ENCODE measurements around the gene ST6GALNAC6.

Gene ST6GALNAC6

DNA sequence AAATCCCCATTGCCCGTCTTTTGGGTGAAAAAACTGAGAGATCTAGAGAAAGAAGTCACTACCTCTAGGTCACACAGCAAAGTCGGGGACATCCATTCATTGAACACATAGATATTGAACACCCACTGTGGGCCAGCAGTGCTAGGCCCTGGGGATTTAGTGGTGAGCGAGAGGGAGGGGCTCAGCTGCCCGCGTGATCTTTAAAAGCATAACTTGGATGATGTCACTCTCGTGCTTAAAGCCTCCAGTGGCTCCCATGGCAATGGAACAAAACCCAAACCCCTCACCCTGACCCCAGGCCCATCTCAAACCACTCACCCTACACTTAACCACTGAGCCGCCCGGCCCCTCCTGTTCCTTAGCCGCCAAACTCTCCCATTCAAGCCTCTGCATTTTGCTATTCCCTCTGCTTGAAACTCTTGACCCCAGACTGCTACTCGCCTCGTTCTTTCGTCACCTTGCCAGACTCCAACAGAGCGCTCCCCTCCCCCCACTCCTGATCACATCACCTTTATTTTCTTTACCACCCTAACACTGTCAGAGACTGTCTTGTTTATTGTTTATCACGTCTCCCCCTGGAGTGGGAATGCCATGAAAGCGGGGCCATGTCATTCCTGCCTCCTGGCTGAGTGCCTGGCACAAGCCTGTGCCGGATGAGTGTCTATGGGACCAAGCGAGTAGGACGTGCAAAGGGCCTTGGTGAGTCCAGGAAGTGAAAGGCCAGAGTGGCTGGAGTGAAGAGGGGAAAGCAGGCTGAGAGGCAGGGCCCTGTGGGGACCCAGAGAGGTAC, 31.9 kb upstream of the ST6GALNAC6 start:
- no peak for DNase-seq (ENCODE audit: low read depth)

DNA sequence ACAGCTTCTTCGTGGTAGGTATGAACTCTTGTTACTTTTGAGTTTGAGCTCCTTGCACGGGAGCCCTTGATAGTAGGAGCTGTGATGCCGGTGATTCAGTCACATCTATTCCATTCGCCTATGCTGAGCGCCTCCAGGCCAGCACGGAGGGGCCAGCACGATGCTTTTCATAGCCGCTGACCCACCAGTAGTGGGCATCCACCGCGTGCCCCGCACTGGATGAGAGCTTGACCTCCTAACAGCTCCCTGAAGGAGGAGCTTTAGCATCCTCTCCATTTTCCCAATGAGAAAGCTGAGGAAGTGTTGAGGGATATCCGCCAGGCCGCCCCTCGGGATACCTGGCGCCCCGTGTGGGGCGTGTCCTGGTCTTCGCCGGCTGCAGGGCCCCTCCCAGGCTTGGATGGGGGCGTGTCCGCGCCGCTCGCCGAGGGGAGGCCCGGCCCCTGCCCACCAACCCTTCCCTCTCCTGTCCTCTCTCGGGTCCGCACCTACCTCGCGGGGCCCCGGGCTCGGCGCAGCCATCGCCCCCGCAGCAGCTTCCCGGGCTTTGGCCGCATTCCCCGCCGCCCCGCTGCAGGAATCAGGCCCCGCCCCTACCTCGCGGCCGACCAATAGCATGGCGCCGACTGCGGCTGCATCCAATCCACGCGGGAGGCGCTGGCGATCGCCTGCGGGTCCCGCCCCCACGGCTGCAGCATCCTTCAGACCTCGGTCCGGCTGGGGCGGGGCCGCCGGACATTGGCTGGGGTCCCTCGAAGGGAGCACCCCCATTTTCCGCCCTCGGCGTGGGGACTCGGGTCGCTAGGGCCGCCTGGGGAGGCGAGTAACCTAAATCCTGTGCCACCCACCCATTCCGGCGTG, 31.1 kb upstream of the ST6GALNAC6 start, which contains the start of gene PIP5KL1:
PIP5KL1 (minus strand) TSS at position 547 of the 861 bp plus-strand sequence; CDS start at position 522, 25 bp downstream.
- DNase-seq (ENCODE audit: low read depth): peak; percentile 72

DNA sequence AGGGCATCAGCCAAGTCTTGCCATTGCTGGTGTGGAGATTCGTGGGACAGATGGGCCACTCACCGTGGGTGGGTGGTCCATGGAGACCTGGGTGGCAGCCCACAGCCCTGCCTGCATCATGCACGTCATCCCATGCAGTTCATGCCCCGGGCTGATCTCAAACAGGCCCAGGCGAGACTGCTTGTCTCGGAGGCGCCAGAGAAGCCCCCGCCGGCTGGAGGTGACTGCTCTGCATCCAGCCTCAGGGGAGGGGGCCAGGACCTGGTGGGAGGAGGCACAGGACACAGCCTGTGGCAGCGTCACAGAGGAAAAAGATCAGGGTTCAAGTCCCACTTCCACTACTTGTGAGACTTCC, 30.2 kb upstream of the ST6GALNAC6 start:
- DNase-seq (ENCODE audit: low read depth): no peak

DNA sequence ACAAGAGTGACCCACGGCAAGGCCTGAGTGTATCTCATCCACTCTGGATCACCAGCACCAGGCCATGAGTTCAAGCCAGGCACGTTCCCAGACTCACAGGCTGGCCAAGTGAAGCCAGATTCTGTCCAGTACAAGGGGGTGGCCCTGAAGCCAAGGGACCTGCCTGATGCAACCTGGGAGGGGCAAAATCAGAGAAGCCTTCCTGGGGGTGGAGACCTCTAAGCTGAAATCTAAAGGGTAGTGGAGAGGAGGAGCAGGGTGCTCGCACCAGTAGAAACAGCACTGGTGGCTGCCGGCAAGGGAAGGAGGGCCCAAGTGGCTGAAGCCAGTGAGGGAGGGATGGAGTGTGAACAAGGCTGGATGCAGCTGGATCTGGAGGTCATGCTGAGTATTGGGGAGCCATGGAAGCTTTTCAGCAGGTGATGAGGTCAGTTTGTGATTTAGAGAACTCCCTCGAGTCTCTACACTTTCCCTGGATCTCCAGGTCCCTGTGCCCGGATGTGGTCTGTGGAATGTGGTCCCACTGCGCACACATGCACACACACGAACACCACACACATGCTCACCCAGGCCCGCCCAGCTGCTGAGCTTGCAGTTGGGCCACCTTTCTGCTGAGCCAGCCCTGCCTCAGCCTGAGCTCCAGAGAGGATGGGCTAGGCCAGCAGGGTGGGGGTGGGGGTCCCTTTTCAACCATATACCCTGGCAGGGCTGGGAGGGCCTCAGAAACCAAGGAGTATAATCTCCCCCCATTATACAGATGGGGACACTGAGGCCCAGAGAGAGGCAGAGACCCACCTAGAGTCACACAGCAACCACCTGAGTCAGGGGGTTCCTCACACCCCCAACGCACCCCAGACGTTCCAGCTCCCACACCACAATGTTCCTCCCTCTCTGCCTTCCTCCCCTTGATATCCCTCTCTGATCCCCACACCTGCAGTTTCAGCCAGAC, 29.5 kb upstream of the ST6GALNAC6 start:
- no peak for DNase-seq (ENCODE audit: low read depth)

DNA sequence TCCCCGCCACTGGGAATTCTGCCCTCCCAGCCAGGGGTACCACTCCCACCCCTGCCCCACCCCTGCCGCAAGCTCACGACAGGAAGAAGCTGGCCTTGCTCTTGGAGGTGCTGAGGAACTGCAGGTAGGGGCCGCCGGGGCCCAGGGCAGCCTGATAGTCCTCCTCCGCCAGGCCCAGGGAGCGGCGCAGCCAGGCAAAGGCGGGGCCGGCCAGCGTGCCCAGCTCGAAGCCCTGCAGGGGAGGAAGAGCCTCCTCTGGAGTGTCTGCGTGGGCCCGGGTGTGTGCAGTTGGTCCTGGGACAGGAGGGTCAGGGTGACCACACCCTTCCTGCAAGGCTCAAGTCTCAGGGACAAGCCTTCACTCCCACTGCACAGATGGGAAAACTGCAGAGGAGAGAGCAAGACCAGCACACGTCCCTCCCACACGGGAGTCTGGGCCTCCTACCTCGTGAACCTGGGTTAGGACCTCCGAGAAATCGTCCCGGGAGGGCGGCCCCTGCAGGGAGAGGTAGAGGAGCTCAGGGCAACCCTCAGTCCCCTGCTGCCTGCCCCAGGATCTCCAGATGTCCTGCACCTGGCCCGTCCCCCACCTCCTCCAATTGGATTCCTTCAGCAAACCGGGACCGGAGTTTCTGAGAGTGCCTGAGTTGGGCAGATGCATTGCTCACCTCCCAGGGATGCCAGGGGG, 28.7 kb upstream of the ST6GALNAC6 start:
- no peak for DNase-seq (ENCODE audit: low read depth)

DNA sequence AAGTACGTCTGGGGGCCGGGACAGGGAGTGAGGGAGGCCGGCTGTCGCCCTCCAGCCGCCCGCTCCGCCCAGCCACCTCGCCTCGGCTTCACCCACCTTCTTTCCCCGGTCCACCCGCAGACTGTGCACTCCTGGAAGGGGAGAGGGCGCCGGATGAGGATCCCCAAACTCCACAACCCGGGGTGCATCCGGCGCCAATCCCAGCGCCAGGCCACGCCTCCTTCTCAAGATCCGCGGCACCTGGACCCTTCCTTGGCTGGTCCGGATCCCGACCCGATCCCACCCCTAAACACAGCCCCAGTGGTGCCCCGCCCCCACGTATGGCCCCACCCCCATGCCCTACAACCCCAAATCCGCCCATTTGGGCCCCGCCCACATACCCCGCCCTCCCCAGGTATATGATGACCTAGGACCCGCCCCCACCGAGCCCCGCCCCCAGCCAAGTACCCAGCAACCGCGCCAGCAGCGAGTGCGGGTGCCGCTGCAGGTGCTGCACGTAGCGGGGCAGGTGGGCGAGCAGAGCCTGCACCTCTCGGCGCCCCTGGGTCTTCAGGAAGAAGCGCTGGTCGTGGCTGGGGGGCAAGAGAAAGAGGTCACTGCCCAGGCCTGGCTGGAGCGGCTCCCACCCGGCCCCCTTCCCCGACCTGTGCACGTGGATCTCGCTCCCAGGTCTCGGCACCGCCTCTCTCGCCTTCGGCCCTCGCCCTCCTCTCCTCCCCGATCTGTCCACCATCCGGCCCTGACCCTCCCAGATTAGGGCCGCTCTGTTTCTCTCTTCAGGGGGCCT, 28.0 kb upstream of the ST6GALNAC6 start:
- DNase-seq (ENCODE audit: low read depth): peak; percentile 59

DNA sequence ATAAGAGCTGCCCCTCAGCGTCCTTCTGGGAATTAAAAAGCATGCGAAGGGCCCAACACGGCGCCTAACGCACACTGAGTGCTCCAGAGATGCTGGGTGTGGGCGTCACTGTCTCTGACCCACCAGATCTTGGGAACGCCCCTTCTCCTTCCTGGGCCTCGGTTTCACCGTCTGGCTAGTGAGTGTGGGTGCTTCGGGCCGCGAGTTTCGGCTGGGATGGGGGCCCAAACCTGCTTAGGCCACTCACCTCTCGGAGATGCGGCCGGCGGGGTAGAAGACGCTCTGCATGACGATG, 27.4 kb upstream of the ST6GALNAC6 start:
- no peak for DNase-seq (ENCODE audit: low read depth)

DNA sequence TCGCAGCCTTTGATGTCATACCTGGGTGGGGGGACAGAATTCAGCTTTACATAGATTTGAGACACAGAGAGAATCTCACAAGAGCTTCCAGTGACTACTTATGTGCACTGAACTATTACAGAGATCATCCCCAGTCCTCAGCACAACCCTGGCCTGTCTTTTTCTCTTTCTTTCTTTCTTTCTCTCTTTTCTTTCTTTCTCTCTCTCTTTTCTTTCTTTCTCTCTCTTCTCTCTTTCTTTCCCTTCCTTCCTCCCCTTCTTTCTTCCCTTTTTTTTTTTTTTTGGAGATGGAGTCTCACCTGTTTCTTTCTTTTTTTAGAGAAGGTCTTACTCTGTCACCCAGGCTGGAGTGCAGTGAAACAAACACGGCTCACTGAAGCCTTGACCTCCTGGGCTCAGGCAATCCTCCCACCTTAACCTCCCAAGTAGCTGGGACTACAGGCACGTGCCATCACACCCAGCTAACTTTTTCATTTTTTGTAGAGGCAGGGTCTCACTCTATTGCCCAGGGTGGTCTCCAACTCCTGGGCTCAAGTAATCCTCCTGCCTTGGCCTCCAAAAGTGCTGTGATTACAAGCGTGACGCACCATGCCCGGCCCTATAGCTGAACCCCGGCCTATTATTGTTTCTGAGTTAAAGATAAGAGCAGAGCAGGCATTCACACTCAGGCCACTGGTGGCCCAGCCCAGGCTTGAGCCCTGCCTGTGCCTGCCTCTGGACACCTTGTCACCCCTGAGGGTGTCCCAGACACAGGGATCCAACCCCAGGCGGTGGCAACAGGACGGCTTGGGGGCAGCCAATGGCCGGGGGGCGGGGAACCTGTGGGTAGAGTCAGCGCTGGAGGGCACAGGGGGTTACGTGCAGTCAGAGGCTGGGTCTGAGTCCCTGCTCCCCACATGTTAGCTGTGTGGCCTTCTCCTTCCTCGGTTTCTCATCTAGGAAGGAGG, 26.8 kb upstream of the ST6GALNAC6 start:
- DNase-seq (ENCODE audit: low read depth): no peak

DNA sequence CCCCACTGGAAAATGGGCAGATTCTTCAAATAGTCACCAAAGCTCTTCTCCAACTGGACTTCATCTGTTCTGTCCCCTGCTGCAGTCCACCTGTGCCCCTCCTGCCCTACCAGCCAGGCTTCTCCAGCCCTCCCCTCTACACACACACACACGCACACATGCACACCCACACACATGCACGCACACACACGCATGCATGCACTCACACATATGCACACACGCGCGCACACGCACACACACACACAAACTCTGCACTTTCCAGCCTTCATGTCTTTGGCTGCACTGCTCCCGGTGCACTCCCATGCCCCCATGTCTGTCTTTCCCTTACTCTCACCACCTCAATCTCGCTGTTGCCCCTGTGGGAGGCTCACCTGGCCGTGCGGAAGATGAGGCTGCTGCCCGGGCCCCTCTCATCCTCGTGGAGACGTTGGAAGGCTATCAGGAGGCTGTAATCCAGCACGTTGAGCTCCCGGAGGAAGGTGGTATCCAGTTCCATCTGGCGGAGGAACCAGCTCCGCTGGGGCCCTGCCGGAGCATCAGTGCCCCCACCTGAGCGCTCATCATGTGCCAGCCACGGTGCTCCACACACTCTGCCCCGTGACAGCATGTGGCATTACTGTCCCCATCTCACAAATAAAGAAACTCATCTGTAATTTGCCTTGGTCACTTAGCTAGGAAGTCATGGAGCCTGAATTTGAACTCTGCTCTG, 25.5 kb upstream of the ST6GALNAC6 start:
- DNase-seq (ENCODE audit: low read depth): no peak

DNA sequence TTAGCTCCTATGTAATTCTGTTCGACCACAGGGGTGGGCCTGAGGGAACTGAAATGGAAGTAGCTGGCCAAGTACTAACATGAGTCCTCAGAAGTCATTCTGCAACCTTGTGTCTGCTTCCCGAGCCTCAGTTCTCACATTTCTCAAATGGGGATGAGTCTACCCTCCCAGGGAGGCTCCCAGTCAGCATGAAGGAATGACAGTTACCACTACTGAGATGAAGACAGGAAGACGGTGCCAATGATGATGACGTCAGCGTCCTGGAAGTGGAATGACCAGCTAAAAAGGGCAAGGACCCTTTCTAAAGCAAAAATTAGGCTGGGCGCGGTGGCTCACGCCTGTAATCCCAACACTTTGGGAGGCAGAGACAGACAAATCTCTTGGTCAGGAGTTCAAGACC, 24.4 kb upstream of the ST6GALNAC6 start:
- no peak for DNase-seq (ENCODE audit: low read depth)

DNA sequence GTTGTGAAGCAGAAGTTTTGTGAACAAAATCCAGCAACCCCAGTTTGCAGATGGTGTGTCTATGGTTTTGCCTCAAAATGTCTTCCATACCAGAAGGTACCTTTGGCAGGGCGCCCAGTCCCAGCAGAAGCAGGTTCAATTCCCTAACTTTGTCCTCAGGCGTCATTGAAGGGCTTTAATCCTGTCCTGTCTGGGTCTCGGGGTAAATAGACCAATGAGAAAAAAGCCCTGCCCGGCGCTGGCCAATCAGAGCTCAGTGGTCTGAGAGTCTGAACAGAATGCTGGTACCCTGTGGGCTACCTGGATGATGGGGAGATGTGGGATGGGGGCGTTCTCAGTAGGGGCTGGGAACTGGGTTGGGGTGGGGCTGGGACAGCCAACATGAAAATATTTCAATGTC, 23.6 kb upstream of the ST6GALNAC6 start:
- no peak for DNase-seq (ENCODE audit: low read depth)

DNA sequence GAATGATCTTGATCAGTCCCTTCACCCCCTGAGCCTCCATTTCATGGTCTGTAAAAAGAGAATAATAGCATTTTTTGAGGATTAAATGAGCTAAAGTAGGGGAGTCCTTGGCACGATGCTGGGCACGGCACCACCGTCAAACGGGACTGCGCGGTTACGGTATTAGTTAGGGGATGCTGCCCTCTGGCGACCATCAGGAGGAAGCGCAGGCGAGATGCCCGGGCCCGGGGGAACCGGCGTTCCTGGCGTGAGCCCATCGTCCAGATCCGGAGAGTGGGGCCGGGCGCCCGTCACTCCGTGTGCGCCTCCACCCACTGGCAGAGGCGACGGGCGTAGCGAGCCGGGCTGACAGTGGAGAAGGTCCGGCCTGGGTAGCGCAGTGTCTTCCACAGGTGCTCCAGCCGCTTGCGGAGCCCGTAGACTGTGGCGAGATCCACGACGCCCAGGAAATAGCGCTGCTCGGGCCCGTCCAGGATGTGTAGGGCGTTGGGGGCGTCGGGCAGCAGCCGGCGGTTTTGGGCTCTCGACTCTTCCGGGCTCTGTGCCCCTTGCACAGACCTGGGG, 22.2 kb upstream of the ST6GALNAC6 start:
- peak; percentile 69 for DNase-seq (ENCODE audit: low read depth)

DNA sequence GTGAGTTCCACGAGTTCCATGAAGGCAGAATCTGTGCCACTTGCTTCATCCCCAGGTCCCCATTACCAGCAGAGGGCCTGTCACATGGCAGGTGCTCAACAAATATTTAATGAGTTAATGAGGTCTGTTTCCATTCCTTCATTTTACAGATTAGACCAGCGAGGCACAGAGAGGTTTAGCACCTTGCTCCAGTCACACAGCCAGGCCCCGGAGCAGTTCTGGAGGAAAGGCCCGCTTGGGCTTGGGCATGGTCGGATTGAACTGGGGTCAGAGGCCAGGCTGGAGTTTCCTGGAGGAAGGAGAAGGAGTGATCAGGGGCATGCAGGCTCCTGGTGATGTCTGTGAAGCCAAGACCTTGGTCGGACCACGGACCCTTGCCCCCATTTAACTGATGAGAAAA, 21.4 kb upstream of the ST6GALNAC6 start:
- no peak for DNase-seq (ENCODE audit: low read depth)

DNA sequence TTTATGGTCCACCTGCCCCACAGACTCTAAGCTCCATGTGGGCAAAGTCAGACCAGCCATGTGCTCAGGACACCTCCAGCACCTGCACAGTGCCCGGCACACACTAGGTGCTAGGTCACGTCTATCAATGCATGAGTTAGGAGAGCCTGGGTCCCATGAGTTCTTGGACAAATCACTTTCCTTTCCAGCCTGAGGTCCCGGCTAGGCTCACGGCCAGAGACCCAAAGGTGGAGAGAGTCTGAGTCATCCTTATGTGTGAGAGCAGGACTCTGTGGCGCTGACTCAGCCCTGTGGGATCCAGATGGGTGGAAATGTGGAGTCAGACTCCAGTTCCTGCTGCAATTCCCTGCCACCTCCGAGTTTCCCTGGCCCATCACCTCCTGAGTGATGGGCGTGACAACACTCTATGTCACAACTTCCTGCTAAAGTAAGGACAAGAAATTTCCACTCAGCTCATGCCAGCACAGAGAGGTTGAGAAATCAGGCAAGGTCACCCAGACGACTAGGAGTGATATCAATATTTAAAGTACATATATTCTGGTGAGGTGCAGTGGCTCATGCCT, 19.9 kb upstream of the ST6GALNAC6 start:
- DNase-seq (ENCODE audit: low read depth): no peak

DNA sequence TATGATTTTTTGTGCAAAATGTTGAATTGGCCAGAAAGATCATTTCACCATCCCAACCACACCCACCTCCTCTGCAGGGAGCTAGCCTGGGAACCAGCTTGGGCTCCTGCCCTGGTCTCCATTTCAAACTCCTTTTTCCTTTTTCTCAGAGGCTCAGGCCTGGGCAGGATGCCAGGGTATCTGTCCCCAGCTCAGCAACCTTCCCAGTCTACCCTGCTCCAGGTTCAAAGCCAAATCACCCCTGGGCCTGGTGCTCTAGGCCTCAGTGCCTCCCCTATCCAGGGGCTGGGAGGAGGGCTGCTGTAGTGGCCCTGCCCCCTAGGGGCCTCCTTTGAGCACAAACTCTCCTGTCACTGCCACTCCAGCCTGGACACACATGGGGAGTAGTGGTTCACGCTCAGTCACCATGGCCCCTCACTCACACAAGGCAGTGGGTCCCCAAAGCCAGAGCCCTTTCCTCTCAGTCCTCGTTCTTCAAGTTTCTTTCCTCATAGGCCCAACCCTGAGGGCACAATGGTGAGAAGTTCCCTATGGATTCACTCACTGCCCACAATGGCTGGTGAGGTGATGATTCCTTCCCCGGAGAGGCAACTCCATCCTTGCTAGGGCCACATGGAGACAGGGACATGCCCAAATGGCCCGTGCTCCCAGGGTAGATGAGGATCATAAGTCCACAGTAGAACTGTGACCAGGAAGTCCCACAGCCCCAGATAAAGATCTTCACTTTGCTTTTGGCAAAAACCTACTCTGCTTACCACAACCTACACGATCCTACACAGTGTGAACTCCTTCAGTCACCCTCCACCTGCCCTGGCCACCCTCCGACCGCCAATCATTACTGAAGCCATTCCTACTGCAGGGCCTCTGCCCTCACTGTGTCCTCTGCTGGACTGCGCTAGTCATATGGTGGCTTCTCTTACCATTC, 19.0 kb upstream of the ST6GALNAC6 start:
- no peak for DNase-seq (ENCODE audit: low read depth)

DNA sequence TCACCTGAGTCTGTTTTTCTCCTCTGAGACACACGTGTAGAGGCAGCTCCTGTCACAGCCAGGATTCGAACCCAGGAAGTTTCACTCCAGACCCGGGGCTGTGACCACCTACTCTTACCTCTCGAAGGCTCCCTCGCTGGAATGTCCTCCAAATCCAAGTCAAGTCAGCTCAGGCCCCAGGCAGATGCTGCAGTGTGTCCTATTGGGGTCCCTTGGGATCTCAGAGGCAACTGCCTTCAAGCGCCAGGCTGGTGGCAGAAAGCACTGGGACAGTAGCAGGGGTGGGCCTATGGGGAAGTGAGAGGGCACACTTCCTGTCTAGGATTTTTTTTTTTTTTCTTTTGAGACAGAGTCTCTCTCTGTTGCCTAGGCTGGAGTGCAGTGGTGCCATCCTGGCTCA, 18.2 kb upstream of the ST6GALNAC6 start:
- no peak for DNase-seq (ENCODE audit: low read depth)

Data from activated T-cell treated with anti-CD3 and anti-CD28 coated beads for 48 hours (primary cell).